A549 (cell line): ENCODE measurements around the gene REEP6.

ENCODE experiments used
- CTCF ChIP-seq: fragments of >200 bp; sonication (Bioruptor Twin); formaldehyde crosslinking; IDR thresholded peaks from 3 replicates; pipeline ENCODE4 v1.5.1; 2016
- HDAC2 ChIP-seq: fragments of 200-600 bp; sonication (generic); IDR thresholded peaks from 2 replicates; pipeline ENCODE4 v1.6.1; 2016
- POLR2A ChIP-seq: IDR thresholded peaks from 2 replicates; pipeline ENCODE4 v1.6.1; 2012; ENCODE audit warnings: mild to moderate bottlenecking, low read length
- RAD21 ChIP-seq, 2 experiments: fragments of >200 bp in 1 of 2; sonication (Bioruptor Twin) in 1 of 2; formaldehyde crosslinking in 1 of 2; IDR thresholded peaks in 1 of 2; conservative IDR thresholded peaks in 1 of 2; 2 replicates in 1 of 2; 3 replicates in 1 of 2; pipeline ENCODE4 v1.6.1; 2012 to 2018; ENCODE audit warnings: inconsistent platforms in 1 of 2
- USF2 ChIP-seq: fragments of 450-650 bp; IDR thresholded peaks from 2 replicates; pipeline ENCODE4 v1.6.1; 2014; ENCODE audit warnings: antibody characterized with exemption

- no peak for TF ChIP-seq CTCF
- TF ChIP-seq HDAC2 = no peak
- no peak for TF ChIP-seq RAD21 (conservative IDR thresholded peaks at IDR 0.05 in 1 of 2, IDR thresholded peaks at IDR 0.05 in 1 of 2)
- TF ChIP-seq USF2 = no peak
- no peak for TF ChIP-seq POLR2A
Measured at GRCh38 chr19:1534972-1535371, 44.0 kb downstream of the REEP6 start.
